Measurements from ENCODE around the gene KIAA1958. TPM values are rescaled to one million over a fixed set of nuclear protein-coding genes. Genes with fewer than 3 reads are reported as not detected.

The KIAA1958 gene
- total RNA-seq, 1 experiment from 2014 or later: 7.0 TPM

DNA sequence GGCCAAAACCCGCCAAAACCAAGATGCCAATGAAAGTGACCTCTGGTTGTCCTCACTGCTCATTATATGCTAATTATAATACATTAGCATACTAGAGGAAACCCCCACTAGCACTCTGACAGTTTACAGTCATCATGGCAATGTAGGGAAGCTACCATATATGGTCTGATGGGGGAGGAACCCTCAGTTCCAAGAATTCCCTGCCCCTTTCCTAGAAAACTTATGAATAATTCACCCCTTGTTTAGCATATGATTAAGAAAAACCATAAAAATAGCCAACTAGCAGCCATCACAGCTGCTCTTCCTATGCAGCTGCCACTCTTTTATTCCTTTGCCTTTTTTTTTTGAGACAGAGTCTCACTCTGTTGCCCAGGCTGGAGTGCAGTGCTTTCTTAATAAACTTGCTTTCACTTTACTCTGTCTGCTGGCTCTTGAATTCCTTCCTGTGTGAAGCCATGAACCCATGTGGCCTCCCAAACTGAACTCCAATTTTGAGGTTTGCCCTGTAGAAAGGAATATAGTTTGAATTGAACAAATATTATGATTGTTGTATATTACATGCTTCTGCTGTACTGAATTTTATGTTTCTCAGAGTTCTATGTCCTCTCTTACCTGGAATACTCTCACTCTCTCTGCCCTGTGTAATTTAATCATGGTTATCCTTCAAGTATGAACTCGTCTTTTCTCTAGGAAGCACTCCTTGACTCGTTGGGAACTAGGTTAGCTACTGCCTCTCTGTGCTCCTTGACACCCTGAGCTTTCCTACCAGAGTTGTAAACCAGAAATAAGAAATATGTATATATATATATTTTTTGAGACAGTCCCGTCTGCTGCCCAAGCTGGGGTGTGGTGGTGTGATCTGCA, 59.8 kb downstream of the KIAA1958 start:
- no peak for DNase-seq (ENCODE audit: low read depth)
- in situ Hi-C loops (cut with HindIII; ENCODE audit: low pct_unique_long_range_greater_than_20kb, low sequenced_read_pairs): no loop called here

DNA sequence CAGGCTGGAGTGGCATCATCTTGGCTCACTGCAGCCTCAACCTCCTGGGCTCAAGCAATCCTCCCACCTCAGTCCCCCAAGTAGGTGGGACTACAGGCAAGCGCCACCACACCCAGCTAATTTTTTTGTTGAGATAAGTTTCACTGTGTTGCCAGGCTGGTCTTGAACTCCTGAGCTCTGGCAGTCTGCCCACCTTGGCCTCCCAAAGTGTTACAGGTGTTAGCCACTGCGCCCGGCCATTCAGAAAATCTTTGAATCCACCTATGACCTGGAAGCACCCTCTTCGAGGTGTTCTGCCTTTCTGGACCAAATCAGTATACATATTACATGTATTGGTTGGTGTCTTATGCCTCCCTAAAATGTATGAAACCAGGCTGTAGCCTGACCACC, 61.4 kb downstream of the KIAA1958 start:
- DNase-seq (ENCODE audit: low read depth): no peak
- in situ Hi-C loops (cut with HindIII; ENCODE audit: low pct_unique_long_range_greater_than_20kb, low sequenced_read_pairs): no loop called here

DNA sequence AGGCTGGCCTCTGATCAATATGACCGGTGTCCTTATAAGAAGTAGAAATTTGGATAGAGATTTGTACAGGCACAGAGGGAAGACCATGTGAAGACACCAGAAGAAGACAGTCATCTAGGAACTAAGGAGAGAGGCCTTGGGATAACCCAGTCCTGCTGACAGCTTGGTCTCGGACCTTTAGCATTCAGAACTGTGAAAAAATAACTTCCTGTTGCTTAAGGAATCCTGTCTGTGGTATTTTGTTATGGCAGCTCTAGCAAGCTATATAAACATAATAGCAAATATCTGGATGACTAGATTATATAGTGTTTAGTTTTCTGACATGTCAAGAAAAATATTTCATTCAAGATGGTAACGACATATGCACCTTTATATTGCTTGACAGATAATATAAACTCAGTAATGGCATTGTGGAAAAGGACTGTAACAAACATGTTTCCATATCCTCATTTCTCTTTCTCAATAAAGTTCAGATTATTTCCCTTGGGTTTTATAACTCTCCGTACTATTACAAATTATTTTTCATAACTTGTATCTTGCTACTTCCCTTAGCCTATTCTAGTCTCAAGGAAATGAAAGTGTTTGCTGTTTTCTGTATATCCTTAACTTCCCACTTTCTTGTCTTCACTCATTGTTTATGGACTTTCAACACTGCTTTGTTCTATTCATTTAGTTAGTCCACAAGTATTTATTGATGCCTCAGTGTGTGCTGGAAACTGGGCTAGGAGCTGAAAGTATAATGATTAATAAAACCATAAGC, 62.4 kb downstream of the KIAA1958 start:
- in situ Hi-C loops (cut with HindIII; ENCODE audit: low pct_unique_long_range_greater_than_20kb, low sequenced_read_pairs): no loop called here
- no peak for DNase-seq (ENCODE audit: low read depth)

DNA sequence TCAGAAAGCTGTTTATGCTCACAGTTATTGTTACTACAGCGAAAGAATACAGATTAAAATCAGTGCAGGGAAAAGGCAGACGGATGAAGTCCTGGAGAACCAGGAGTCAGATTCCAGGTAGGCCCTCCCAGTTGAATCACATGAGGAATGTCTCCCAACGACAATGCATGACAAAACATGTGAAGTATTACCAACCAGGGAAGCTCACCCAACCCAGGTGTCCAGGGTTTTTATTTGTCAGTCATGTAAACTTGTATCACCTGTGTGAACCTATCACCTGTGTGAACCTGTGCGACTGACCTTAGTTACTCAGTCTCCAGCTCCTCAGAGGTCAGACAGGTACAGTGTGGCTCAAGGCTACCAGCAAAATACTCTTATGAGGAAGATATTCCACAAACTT, 63.9 kb downstream of the KIAA1958 start:
- DNase-seq (ENCODE audit: low read depth): no peak
- in situ Hi-C loops (cut with HindIII; ENCODE audit: low pct_unique_long_range_greater_than_20kb, low sequenced_read_pairs): no loop called here

DNA sequence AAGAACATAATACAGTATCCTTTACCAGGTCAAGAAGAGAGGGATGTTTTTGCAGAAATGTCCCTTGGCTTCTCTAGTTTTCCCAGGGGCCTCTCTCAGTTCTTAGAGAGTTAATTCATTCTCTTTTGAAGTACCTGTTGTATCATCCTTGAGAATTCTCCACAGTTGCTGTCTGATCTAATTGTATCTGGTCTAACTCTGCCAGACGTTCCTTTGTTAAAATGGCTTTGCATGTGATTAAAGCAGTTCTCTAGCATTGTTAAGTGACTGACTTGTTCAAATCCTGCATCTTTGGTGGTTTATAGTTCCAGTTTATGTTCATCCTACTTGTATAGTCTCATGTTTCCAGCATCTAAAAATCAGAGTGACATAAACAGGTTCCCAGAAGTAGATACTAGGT, 65.0 kb downstream of the KIAA1958 start:
- in situ Hi-C loops (cut with HindIII; ENCODE audit: low pct_unique_long_range_greater_than_20kb, low sequenced_read_pairs): no loop called here

DNA sequence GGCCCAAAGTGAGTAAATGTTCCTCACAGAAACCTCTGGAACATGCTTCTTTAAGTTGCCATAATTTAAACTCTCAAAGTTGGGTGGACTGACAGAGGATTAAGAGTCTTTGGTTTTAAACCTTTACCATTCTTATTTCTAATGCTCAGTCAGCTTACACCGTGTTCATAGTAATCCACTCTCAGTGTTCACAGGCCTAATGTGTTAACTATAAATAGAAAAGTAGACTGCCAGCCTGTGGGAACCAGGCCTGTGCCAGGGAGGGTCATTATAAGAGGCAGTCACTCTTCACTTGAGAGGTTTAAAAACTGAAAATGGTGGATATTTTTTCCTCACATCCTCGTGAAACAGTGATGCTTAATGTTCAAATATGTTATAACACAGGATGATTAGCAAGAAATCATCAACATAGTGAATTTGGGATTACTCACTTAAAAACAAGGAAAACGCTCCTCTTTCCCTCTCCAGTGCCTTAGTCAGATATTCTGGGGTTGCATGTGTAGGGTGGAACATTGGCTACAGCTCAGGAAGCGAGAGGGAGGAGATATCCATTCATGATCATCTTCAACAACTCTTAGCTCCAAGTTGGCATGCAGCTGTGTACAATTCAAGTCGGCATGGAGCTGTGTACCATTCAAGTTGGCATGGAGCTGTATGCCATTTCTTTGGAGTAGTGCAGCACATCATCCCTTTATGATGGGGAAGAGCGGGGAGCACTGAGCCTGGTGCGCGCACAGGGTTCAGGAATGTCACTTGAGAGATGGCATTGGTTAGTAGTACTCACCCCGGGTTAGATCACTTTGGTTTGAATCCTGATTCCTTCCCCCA, 65.8 kb downstream of the KIAA1958 start:
- in situ Hi-C loops (cut with HindIII; ENCODE audit: low pct_unique_long_range_greater_than_20kb, low sequenced_read_pairs): no loop called here
- DNase-seq (ENCODE audit: low read depth): no peak

More for the DNA sequence above, 65.0 kb downstream of the KIAA1958 start:
- no peak for DNase-seq (ENCODE audit: low read depth)

DNA sequence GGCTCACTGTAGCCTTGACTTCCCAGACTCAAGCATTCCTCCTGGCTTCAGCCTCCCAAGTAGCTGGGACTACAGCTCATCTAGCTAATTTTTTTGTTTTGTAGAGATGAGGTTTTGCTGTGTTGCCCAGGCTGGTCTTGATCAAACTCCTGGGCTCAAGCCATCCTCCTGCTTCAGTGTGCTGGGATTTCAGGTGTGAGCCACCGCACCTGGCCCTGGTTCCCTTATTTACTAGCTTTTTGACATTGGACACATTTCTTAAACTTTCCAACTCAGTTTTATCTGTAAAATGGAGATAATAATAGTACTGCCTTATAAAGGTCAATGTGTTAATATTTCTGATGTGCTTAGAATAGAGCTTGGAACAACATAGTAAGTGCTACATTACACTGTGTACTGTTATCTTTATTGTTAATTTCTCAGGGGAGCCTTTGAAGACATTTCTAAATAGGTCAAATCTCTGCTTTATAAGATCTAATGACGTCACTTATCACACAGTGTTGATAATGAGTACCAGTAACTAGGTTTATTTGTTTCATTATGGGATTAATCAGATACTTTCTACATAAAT, 66.7 kb downstream of the KIAA1958 start:
- DNase-seq (ENCODE audit: low read depth): no peak
- in situ Hi-C loops (cut with HindIII; ENCODE audit: low pct_unique_long_range_greater_than_20kb, low sequenced_read_pairs): no loop called here

DNA sequence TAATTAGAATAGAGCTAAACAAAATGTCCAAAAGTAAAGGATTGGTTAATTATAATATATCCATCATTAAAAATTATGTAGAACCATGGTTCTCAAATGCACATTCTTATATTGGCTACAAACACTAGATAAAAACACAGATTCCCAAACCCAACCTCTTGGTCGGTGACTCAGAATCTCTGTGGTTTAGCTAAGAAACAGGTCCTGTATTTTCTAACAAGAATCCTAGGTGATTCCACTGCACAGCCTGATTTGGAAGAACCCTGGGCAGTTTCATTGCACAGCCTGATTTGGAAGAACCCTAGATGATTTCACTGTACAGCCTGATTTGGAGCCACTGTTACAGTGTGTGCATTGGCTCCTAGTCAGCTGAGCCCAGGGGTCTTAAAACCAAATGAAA, 67.9 kb downstream of the KIAA1958 start:
- no peak for DNase-seq (ENCODE audit: low read depth)

DNA sequence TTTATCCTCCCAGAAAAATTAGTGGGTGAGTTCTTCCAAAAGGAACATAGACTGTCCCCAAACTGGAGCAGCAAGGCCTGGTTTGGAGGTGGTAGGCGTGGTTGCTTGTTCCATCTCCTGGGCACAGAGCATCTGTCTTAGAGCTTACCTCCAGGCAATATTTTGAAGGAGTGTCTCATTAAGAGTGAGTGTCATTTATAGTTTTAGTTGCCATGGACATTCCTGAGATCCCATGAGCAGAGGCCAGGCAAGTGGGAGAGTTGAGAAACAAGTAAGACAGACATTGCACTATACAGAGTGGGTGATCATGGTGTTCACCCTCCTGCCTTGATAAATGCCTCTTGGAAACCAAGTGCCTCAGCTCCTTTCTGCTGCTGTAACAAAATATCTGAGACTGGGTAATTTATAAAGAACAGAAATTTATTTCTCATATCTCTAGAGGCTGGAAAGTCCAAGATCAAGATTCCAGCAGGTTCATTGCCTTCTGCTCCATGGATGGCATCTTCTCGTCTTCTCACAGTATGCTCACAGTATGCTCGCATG, 68.5 kb downstream of the KIAA1958 start:
- no peak for DNase-seq (ENCODE audit: low read depth)
- in situ Hi-C loops (cut with HindIII; ENCODE audit: low pct_unique_long_range_greater_than_20kb, low sequenced_read_pairs): no loop called here

More for the DNA sequence above, 67.9 kb downstream of the KIAA1958 start:
- in situ Hi-C loops (cut with HindIII; ENCODE audit: low pct_unique_long_range_greater_than_20kb, low sequenced_read_pairs): no loop called here

DNA sequence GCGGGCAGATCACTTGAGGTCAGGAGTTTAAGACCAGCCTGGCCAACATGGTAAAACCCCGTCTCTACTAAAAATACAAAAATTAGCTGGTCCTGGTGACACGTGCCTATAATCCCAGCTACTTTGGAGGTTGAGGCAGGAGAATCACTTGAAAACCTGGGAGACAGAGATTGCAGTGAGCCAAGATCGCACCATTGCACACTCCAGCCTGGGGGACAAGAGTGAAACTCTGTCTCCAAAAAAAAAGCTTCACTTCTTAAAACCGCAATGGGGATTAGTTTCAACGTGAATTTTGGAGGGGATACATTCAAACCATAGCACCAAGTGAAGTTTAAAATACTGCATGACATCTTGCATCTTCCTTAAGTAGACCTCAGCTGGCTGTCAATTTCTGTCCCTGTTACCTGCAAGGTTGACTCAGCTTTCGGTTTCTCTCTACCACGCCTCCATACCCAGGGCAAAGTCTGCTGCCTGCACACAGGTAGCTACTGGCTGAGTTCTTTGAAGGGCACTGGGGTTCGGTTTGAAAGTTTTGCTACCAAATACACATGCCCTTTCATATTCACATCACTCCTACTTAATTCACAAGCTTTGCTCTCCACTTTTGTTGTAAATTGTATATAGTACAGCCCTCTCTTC, 69.3 kb downstream of the KIAA1958 start:
- no peak for DNase-seq (ENCODE audit: low read depth)
- in situ Hi-C loops (cut with HindIII; ENCODE audit: low pct_unique_long_range_greater_than_20kb, low sequenced_read_pairs): no loop called here

DNA sequence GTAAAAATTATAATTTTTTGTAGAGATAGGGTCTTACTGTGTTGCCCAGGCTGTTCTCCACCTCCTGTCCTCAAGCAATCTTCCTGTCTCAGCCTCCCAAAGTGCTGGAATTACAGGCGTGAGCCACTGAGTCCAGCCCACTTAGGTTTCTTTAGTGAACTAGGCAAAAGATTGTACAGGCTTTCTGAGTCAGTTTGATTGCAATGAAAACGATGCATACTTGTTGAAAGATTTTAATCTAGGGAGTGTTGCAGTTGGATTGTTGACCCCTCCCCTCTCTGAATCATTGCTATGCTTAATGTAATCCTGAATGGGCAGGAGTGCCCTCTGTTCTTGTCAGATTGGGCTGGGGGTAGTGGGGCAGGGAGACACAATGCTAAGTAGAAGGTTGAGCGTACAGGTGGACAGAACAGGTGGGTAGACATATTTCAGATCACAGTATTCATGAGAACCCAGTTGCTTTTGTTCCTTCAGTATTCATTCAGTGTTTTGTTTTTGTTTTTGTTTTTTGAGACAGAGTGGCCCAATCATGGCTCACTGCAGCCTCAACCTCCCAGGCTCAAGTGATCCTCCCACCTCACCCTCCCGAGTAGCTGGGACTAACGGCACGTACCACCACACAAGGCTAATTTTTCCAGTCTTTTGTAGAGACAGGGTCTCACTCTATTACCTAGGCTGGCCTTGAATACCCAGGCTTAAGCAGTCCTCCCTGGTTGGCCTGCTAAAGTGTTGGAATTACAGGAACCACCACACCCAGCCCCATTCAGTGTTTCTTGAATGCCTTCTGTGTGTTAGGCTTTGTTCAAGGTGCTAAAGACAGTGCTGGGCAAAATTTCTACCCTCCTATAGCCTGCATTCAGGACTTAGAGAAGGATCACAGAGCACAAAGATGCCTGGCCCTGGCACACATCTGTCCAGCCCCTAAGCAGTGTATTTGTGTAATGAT, 70.1 kb downstream of the KIAA1958 start:
- no peak for DNase-seq (ENCODE audit: low read depth)

DNA sequence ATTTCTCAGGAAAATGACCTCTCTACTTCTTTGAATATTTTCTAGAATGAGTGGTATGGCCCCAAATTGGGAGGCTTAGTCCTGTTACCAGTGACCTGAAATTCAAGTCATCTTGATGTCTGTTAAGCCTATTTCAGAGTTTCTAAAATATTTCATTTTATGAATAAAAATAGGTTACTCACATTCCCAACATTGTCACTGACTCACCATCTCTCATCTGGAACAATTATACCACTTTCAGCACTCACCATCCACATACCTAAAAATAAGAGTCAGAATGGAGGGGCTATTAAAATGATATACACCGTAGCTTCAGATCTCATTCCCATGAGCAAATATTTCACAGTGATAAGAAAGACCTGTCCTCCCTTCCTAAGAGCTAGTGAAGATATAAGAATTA, 71.8 kb downstream of the KIAA1958 start:
- in situ Hi-C loops (cut with HindIII; ENCODE audit: low pct_unique_long_range_greater_than_20kb, low sequenced_read_pairs): no loop called here
- DNase-seq (ENCODE audit: low read depth): no peak

More for the DNA sequence above, 70.1 kb downstream of the KIAA1958 start:
- in situ Hi-C loops (cut with HindIII; ENCODE audit: low pct_unique_long_range_greater_than_20kb, low sequenced_read_pairs): no loop called here

DNA sequence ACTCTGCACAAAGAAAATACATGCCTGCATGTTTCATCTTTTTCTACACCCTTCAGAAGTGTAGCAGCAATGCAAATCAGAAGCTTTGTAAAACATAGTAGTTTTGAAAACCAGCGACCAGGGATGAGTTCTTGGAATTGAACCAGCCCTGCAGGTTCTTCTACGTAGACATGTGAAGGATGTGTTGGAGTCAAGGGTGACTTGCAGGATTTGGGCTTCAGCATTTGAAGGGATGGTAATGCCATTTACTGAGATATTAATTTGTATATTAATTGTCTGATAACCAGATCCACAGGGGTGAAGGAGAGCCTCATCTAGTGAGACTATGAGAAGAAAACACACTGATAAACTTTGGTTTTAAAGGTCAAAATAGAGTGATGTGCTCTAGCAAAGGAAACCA, 72.4 kb downstream of the KIAA1958 start:
- DNase-seq (ENCODE audit: low read depth): no peak
- in situ Hi-C loops (cut with HindIII; ENCODE audit: low pct_unique_long_range_greater_than_20kb, low sequenced_read_pairs): no loop called here

DNA sequence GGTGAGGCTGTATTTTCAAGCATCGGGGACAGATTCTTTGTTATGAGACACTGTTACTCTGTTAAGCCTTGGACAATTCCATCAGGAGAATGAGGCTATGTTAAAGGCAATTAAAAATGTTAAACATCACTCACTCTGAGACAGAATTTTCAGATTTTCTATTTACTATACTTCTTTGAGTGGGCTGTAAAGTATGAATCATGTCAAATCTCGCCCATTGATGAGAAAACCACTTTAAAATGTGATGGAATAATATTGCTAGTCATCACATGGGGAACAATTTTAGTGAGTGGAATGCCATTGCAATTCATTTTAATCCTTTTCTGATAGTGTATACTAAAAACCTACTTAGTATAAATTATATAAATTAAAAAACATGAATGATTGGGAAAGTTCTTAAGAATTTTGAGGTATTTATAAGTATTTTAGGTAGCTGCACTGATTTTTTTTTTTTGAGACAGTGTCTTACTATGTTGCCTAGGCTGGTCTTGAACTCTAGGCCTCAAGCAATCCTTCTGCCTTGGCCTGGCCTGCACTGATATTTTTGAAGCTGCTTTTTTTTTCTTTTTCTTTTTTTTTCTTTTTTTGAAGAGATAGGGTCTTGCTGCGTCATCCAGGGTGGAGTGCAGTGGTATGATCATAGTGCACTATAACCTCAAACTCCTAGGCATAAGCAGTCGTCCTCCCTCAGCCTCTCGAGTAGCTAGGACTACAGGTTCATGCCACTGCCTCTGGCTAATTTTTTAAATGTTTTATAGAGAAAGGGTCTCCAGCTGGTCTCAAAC, 73.2 kb downstream of the KIAA1958 start:
- DNase-seq (ENCODE audit: low read depth): no peak
- in situ Hi-C loops (cut with HindIII; ENCODE audit: low pct_unique_long_range_greater_than_20kb, low sequenced_read_pairs): no loop called here

DNA sequence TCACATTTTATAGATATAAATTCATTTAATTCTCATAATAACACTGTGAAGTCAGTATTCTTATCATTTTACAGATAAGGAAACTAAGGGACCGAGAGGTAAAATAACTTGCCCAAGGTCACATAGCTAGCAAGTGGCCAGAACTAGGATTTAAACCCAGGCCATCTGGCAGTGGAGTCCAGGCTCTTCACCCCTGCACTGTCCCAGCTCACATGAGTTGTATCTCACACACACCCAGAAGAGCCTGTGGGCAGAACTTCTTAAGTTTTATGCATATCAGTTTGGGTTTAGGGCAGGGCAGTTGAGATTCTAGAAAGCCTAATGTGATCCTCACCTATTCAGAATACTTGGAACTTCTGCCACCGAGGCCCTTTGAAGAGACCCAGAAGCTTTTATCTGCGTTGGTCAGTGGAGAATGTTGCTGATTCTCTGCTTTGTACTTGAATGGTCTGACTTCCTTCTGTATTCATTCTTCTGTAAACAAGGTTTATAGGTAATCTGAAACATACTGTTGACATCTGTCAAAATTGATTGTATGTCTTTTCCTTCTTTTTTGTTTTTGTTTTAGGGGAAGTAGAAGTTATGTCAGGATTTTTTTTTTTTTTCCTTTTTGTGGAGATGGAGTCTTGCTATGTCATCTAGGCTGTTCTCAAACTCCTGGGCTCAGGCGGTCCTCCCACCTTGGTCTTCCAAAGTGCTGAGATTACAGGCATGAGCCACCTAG, 75.8 kb downstream of the KIAA1958 start:
- no peak for DNase-seq (ENCODE audit: low read depth)
- in situ Hi-C loops (cut with HindIII; ENCODE audit: low pct_unique_long_range_greater_than_20kb, low sequenced_read_pairs): no loop called here

Data from Caki2 (cell line).